Measurements from ENCODE around the gene SLC2A1.
A peak's percentile ranks its signal among the peaks of the same experiment; 100 is the strongest.

Gene SLC2A1

DNA sequence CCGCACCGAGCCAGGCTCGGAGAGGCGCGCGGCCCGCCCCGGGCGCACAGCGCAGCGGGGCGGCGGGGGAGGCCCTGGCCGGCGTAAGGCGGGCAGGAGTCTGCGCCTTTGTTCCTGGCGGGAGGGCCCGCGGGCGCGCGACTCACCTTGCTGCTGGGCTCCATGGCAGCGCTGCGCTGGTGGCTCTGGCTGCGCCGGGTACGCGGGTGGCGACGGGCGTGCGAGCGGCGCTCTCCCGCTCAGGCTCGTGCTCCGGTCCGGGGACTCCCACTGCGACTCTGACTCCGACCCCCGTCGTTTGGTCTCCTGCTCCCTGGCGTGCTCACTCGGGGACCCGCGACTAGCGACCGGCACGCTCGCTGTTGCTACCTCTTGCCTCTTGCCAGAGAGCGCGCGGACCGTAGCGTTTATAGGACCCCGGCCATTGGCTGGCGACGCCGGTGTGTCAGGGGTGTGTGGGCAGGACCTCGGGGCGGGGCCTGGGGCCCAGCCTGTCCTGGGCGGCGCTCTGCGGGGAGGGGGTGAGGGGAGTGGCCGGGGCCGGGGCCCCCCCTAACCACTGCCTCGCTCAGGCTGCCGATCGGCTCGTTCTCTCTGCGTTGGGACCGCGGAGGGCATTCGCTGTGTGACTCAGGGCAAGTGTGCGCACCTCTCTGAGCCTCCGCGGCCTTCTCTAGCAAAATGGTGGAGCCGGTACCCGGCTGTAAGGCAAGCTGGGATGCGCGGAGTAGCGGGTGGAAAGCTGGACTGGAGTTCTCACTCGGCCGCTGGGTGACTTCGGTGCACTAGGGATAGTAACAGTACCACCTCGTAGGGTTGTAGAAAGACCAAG, at the start of gene SLC2A1:
SLC2A1 (minus strand) TSS at position 381 of the 832 bp plus-strand sequence; CDS start at position 164, 217 bp downstream.
- peak; percentile 96 for DNase-seq

DNA sequence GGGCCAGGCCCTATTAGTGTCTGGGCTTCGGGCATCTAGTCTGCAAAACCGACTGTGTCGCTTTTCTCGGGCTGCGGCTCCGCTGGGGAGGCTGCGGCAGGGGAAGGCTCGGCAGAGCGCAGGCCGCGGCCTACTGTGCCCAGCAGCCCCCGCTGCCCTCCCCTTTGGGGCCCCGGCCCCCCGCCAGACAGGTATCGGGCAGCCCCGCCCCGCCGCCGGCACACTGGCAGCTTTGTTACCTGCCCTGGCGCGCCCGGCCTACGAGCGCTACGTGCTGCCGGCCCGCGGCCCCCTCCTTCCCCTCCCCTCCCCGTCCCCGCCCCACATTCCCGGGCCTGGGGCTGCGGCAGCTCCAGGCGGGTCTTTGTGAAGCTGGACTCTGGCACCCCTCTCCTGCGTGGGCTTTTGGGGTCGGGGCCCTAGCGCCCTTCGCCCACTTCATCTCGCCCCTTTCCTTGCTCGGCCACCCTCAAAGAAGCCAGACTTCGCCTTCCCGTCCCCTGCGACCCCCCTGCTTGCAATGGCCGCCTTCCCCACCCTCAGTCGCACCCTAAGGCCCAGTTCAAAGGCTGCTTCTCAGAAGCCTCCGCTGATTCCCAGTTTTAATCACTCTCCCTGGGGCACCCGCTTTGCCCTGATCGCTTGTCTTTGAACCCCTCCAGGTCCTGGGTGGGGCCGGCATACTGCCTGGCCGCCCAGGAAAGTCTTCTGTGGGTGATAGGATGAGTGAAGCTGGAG, 48.9 kb upstream of the SLC2A1 start:
- no peak for DNase-seq

DNA sequence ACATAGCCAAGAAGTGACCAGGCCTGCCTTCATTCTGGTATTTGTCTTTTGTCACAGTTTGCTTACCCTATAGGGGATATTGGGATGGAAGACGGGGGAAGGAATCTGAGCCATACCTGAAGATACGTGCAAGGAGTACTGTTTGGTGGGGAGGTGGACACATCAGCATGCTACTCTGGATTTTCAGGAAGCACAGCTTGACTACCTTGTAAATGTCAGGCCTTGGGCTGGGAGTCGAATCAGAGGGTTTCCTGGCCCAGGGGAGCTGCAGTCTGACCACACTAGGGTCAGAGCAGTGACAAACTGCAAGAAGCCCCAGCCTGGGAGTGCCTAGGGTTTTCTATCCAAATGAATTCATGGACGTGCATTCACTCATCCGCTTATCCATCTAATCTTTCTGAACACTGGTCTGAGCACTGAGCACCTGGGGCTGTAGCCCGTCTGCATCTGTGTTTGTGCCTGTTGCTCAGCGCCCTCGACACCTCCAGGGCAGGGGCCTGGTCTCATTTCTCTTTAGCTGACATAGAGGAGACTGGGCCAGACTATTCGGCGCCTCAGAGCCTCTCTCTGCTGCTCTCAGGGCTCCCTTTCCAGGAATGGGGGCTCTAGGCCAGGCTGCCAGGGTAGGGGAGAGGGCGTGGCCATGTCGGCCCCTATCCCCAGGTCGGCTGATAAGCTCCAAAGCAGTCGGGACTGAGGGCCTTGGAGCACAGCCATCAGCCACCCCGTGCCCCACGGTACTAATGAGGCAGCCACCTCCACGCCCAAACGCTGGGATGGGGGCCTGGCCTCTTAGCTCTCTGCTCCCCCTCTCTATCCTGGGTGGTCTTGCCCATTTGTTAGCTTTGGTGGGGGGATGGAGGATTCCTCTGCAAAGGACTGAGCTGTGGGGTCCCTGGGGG, 47.0 kb upstream of the SLC2A1 start:
- no peak for DNase-seq

DNA sequence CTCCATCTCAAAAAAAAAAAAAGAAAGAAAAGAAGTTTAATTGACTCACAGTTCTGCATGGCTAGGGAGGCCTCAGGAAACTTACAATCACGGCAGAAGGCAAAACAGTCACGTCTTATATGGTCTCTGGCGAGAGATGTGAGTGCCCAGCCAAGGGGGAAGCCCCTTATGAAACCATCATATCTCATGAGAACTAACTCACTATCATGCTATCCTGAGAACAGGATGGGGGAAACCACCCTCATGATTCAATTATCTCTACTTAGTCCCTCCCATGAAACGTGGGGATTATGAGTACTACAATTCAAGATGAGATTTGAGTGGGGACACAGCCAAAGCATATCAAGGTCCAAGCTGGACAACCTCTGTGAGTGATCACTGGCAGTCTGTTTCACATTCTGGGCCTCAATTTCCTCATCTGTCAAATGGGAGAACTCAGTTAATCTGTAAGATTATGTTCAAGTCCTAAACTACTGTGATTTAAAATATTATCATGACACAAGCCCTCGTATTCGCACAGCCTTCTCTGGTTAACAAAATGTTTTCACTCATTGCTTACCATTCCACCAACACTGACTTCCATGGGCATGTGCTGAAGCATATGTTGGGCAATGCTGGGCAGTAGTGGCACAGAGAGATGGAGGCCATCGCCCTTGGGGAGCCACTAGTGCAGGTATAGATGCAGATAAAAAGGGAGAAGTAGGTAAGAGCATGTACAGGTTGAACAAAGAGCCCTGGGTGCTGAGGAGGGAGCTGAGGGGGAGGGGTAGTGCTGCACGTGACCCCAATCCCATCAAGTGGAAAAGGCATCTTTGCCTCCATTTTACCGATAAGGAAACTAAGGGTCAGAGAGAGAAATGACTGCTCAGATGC, 46.2 kb upstream of the SLC2A1 start:
- no peak for DNase-seq

DNA sequence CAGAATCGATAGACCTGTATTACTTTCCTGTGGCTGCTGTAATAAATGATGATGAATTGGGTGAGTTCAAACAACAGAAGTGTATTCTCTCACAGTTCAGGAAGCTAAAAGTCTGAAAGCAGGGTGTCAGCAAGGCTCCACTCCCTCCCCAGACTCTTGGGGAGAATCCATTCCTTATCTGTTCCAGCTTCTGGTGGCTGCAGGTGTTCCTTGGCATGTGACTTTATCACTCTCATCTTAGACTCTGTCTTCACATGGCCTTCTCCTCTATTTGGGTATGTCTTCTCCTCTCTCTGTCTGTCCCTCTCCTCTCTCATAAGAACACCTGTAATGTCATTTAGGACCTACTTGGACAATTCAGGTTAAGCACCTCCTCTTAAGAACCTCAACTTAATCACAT, 44.1 kb upstream of the SLC2A1 start:
- DNase-seq = no peak

DNA sequence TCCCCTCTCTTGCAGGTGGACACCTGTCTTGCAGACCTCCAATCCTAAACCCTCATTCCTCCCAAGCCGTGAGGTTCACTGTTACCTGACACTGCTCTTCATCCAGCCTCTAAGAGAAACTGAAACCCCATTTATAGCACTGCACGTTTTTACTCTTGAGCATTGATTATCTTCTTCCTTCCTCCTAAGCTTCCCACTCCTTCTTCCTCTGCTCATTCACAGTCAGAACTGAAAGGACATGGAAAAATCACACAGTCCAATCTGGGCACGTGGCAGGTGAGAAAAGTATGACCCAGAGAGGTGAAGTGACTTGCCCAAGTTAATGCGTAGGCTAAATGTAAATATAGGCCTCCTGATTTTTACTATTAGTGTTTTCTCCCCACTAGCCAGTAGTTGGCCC, 43.4 kb upstream of the SLC2A1 start:
- DNase-seq = no peak

DNA sequence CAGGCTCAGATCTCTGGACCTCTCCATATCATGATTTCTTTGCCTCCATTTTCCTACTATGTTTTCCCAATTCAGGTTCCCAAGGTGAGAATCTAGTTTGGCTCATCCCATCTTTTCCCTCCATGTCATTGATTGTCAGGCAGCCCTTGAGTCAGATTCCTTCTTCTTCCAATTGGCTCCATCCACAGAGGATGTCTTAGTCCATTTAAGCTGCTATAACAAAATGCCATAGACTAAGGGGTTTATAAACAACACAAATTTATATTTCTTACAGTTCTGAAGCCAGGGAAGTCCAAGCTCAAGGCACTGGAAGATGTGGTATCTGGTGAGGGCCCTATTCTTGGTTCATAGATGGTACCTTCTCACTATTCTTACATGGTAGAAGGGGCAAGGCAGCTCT, 42.8 kb upstream of the SLC2A1 start:
- DNase-seq = no peak

DNA sequence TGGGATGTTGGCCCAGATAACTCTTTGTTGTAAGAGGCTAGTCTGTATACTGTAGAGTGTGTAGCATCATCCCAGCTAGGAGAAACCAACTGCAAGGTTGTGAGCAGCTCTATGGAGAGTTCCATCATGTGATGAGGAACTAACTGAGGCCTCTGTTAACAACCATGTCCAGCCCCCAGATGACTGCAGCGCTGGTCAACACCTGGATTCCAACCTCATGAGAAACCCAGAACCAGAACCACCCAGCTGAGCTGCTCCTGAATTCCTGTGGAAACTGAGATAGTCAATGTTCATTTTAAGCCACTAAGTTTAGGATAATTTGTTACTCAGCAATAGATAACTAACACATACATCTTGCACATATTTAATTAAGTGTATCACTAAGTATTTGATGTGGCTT, 41.6 kb upstream of the SLC2A1 start:
- no peak for DNase-seq

DNA sequence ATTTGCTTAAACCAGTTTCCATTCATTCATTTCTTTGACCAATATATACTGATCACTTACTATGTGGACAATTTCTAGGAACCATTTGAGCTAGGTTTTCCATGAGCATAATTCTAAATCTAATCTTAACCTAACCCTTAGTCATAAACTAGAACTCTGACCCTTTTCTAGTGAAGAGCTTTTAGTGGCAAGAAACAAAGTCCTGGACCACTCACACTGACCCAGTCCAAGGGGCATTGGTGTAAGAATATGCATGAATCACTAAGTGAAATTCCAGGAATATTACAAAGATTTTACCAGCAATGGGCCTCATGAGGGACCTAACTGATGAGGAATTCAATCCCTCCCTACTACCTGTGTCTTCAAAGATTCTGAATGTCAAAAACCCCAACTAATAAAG, 40.6 kb upstream of the SLC2A1 start:
- DNase-seq = no peak

DNA sequence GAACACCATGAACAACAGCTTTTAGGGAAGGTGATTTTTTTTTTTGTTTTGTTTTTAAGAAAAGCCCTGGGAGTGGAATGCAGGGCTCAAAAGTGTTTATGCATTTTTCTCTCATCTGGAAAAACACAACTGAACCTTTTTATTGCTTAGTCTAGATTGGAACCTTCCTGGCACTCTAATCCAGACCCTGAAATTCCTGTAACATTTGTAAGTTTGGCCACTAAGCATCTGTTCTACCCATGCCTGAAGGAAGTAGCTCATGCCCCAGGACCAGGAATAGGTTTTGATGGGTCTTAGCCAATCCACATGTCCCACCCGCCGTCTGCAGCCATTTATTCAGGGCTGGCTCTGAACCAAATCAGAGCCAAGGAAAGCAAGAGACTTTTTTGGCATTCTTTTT, 39.7 kb upstream of the SLC2A1 start:
- no peak for DNase-seq

DNA sequence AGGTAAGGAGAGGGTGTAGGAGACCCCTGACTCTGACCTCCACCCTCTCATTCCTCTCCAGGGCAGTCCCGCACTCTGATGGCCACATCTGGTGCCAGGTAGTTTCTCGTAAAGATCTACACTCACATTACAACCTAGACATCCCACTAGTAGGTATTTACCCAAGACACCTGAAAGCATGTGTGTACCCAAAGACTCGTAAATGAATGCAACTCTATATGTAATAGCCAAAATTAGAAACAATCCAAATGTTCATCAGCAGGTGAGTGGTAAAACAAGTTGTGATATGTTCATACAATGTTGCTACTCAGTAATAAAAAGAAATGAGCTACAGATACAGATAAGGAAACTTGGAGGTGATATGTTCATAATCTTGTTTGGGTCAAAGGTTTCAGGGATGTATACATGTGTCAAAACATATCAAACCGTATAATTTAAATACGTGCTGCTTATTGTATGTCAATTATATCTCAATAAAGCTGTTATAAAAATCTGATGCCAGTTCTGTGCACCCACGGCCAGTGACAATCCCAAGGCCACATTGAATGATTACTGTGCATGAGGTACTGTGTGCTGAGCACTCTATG, 37.8 kb upstream of the SLC2A1 start:
- no peak for DNase-seq

DNA sequence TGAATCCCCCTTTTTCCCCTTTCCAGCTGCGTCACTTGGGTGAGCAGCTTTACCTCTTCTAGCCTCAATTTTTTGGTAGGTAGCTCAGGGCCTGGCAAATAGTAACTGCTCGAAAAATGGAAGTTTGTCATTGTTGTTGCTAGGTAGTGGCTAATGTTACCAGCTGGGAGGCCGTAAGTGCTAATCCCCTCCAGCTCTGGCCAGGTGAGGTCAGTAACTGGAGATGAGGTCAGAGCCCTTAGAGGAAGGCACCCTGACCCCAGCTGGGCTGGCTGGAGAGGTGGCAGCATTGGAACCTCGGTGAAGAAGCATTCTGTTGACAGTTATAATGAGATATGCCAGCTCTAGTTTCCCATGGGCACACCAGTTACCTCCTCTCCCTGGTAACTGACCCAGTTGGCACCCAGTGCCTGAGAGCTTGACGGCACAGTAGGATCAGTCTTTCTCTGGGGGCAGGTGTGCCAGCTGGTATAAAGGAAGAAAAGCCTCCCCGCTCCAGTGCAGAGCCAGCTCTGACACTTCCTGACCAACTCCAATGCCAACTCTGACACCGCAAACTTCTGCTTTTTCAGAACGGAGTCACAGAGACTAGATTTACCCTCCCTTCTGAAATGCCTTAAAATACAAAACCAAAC, 35.0 kb upstream of the SLC2A1 start:
- no peak for DNase-seq

DNA sequence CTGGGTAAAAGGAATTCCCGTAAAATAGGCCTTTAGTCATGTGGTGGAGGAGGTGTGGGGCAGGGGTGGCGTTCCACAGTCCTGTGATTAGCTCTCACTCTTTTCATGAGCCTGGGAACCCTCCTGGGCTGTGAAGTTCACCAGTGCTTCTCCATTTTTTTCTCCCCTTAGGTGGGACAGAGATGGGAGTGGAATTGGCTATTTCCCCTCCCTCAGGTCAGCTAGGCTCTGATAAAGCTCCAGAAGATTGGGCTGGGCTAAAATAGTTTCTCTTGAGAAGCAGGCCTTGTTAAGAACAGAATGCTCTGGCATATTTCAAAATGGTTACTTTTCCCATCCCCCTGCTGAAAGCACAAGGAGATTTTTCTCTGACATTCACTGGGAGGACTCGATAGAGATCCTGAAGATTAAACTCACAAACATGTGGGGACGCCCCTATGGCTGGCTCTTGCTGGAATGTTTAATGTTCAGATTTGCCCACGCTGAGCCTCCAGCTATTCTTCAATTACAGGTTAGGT, 33.4 kb upstream of the SLC2A1 start:
- DNase-seq = no peak

DNA sequence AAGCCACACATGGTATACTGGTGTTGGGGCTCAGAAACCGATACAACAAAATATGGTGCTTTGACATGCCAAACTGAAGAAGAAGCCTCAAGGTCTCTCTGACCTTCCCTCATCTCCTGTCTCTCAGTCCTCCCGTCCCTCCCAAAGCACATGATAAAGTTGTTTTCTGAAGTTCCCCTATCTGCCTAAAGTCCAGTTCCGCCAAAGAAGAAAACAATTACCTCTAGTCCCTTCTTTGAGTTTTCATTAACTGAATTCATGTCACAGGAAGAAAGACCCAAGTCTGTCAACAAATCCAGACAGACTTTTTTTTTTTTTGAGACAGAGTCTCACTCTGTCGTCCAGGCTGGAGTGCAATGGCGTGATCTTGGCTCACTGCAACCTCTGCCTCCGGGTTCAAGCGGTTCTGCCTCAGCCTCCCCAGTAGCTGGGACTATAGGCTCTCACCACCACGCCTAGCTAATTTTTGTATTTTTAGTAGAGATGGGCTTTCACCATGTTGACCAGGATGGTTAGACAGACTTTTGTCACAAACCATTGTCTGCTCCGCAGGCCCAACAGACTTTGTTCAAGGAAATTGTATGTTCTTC, 32.2 kb upstream of the SLC2A1 start:
- DNase-seq = no peak

DNA sequence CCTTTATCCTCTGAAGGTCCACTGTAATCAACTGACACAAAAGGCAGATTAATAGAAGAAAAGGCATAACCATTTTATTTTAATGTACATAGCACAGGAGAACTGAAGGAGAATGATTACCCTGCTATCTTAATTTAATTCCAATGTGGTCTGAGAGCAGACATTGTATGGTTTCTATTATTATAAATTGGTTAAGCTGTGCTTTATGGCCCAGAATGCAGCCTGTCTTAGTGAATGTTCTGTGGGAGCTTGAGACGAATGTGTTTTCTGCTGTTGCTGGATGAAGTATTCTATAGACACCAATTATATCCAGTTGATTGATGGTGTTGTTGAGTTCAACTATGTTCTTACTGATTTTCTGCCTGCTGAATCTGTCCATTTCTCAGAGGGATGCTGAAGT, 25.0 kb upstream of the SLC2A1 start:
- DNase-seq = no peak

DNA sequence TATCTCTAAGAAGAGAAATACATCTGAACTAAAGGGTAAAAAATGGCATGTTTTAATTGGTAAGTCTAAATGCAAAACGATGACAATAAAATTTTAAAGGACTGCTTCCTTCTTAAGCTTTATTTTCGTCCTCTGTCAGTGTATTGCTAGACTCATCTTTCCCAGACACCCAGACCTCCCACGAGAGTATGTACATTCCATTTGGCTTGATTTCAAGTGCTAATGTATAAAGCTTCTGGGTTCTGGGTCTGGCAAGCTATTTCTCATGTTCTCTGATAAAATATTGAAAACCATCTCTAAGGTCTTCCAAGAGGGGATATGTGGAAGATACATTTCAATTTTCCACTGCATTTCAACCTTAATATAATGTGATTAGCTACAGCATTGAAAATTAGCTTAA, 24.6 kb upstream of the SLC2A1 start:
- DNase-seq = no peak

DNA sequence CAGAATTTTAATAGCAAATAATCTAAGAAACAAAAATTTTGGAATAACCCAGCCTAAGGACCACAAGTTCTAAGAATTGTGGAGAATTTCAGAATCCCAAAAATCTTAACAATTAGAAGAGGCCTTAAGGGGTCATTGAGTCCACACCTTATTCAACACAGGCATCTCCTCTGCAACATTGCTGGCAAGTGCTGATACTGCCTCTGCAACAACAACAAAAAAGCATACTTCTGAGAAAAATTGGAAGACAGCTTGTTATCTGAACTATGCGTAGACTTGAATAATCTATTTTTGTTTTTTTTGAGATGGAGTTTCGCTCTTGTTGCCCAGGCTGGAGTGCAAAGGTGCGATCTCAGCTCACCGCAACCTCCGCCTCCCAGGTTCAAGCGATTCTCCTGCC, 24.0 kb upstream of the SLC2A1 start:
- no peak for DNase-seq

DNA sequence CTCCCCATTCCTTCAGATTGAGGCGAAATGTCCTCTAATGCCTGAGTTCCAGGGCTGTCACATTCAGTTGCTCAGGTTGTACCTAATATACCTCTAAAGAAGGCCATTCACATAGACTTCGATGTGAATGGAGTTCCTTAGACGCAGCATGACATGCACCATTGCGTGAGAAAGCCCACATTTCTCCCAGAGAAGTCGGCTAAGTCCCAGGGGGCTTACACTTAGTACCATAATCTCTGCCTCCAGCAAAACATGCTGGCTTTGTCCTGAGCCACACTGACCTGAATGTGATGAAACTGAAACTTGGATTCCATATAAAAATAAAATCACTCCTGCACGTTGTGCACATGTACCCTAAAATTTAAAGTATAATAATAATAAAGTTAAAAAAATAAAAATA, 23.2 kb upstream of the SLC2A1 start:
- no peak for DNase-seq

DNA sequence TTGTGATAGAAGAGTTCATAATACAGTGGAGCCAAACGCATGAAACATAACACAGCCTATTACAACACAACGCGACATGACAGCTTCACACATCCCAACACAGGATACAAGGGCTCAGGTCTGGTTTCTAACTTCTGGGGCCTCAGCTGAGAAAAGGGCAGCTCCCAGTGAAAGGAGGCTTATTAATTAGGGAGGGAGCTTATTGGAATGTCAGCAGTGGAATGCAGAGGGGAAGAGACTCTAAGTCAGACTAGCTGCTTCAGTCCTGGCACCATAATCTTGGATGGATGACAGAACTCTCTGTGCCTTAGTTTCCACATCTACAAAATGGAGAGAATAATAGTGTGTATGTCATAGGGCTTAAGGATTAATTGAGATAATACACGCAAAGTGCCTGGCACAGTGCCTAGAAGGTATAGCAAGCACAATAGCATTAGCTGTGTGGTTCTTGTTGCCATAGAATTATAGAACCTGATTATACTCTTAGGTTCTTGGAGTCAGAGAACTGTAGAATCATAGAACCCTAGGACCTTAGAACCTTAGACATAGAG, 22.7 kb upstream of the SLC2A1 start:
- DNase-seq = no peak
